ENCODE data around the gene CAMTA1. TPM values are rescaled to one million over a fixed set of nuclear protein-coding genes. Genes with fewer than 3 reads are reported as not detected.
A peak's percentile ranks its signal among the peaks of the same experiment; 100 is the strongest.

Gene CAMTA1
- total RNA-seq, 1 experiment from 2014 or later = 69.5 TPM

GRCh38 chr1:7550261-7550865 is 765.1 kb downstream of the CAMTA1 start:
- ChIA-PET CTCF (interaction anchor here (1.0 to 1.8 kb wide), 4 partner anchors 10 to 97 kb away, joined by 4 to 8 read pairs (median 4); no protein-coding TSS in a partner anchor), POLR2A (no interaction called here), RAD21 (ENCODE audit: low non-redundant PET in 1 of 2, low total read pairs in 2 of 2, uncharacterized antibody in 2 of 2, unreplicated experiment in 2 of 2) (interaction anchor here in 1 of 2 experiments (0.6 kb wide), 1 partner anchor 119 kb away, joined by 3 read pairs; no protein-coding TSS in a partner anchor)
- no peaks in the 10 kb centered on the region for H3K27me3 ChIP-seq (ENCODE audit: insufficient read depth, low read length)
- H3K9me2 ChIP-seq (ENCODE audit: insufficient read depth) = no peaks in the 10 kb centered on the region
- no peak overlapping the region for H2AFZ ChIP-seq (ENCODE audit: low read depth, low read length, poor library complexity, severe bottlenecking)
- peak overlapping the region; percentile 79 for H3K4me2 ChIP-seq (ENCODE audit: low read length)
- H3K36me3 ChIP-seq (ENCODE audit: control insufficient read depth in 1 of 2, insufficient read depth in 2 of 2, low read length in 2 of 2) = no peaks in the 10 kb centered on the region
- H3K79me2 ChIP-seq (ENCODE audit: insufficient read depth, low read length) = no peaks in the 10 kb centered on the region
- H3K9ac ChIP-seq (ENCODE audit: low read length) = peak overlapping the region; percentile 54
- TSS peak; percentile 69 for BruUV-seq (replicated peaks)
- TF ChIP-seq ZFX (IDR thresholded peaks at IDR 0.05) (no peak), JUND (IDR thresholded peaks at IDR 0.05) (no peak), FOSL1 (IDR thresholded peaks at IDR 0.05; ENCODE audit: low read depth) (no peak), EGR1 (IDR thresholded peaks at IDR 0.05; ENCODE audit: low read depth) (no peak), POLR2AphosphoS5 (IDR thresholded peaks at IDR 0.05; ENCODE audit: low read depth, low read length) (no peak; the same call in 1 of the 2 replicates), SP1 (IDR thresholded peaks at IDR 0.05; ENCODE audit: low read depth) (no peak), ZBTB33 (IDR thresholded peaks at IDR 0.05; ENCODE audit: extremely low read depth, insufficient replicate concordance, low read length) (no peak), MAX (IDR thresholded peaks at IDR 0.05) (no peak), SIN3A (IDR thresholded peaks at IDR 0.05; ENCODE audit: low read depth) (no peak), ATF3 (IDR thresholded peaks at IDR 0.05) (no peak), YY1 (IDR thresholded peaks at IDR 0.05; ENCODE audit: extremely low read depth, insufficient replicate concordance, low read depth, low read length) (no peak), TCF7L2 (IDR thresholded peaks at IDR 0.05; ENCODE audit: borderline replicate concordance, extremely low read depth, insufficient read depth, insufficient read length) (no peak), SRF (IDR thresholded peaks at IDR 0.05; ENCODE audit: low read depth) (no peak), EZH2 (IDR thresholded peaks at IDR 0.05) (no peak), CBX3 (IDR thresholded peaks at IDR 0.05; ENCODE audit: low read depth) (no peak), REST (IDR thresholded peaks at IDR 0.05; ENCODE audit: low read depth) (no peak)
- ATAC-seq = peak; percentile 41
- H3K4me1 ChIP-seq (ENCODE audit: control insufficient read depth in 1 of 2, insufficient read depth in 2 of 2, low read length in 2 of 2) = peaks cover 35 to 47% of the 10 kb centered on the region in 2 experiments
- no peak for DNase-seq (ENCODE audit: low read depth, low spot score)
- H3K4me3 ChIP-seq (replicated peaks in 1 of 2; ENCODE audit: low read depth in 1 of 2, low read length in 2 of 2) = peak overlapping the region; percentile 19 to 48
- peak overlapping the region; percentile 92 for H3K27ac ChIP-seq (ENCODE audit: low read depth, low read length)
- no peaks in the 10 kb centered on the region for H4K20me1 ChIP-seq (ENCODE audit: insufficient read depth)
- intact Hi-C loops (cut with micrococcal nuclease) = no loop called here
- no peaks in the 10 kb centered on the region for H3K9me3 ChIP-seq (ENCODE audit: control insufficient read depth in 1 of 2, insufficient read depth in 1 of 2, low read depth in 1 of 2, low read length in 2 of 2)

Data from HCT116 (cell line).